SU-DHL-6 (cell line): Measurements from ENCODE around the gene MGAT5B.

Source experiments
- H2AFZ ChIP-seq: fragments of 200-600 bp; sonication (generic); 2 replicates; pipeline ENCODE4 v1.6.1; 2014; ENCODE audit warnings: low read depth, mild to moderate bottlenecking, moderate library complexity, mixed read lengths, antibody characterized with exemption, low read length; ENCODE audit not compliant: severe bottlenecking
- H3F3A ChIP-seq: fragments of 200-600 bp; shearing (Covaris generic); 2 replicates; pipeline ENCODE4 v1.6.0; 2016; ENCODE audit warnings: antibody characterized with exemption, mild to moderate bottlenecking; ENCODE audit not compliant: insufficient read depth
- H3K27ac ChIP-seq: fragments of 200-600 bp; sonication (generic); 2 replicates; pipeline ENCODE4 v1.5.1; 2016; ENCODE audit warnings: low read depth, mild to moderate bottlenecking, low read length, moderate library complexity, mixed read lengths
- H3K27me3 ChIP-seq: fragments of 200-600 bp; sonication (generic), shearing (Covaris generic); 2 replicates; pipeline ENCODE4 v1.6.0; 2014; ENCODE audit warnings: mild to moderate bottlenecking, low read length
- H3K36me3 ChIP-seq: fragments of 200-600 bp; sonication (generic); 2 replicates; pipeline ENCODE4 v1.6.1; 2014; ENCODE audit warnings: mild to moderate bottlenecking, low read length, mixed read lengths
- H3K4me2 ChIP-seq: fragments of 300-600, 200-600 bp; shearing (Covaris generic), sonication (generic); 2 replicates; pipeline ENCODE4 v1.6.0; 2014; ENCODE audit warnings: low read length, low read depth, mild to moderate bottlenecking; ENCODE audit not compliant: poor library complexity, severe bottlenecking
- H3K4me3 ChIP-seq: fragments of 200-600 bp; sonication (generic); 2 replicates; pipeline ENCODE4 v1.5.1; 2014; ENCODE audit warnings: antibody characterized with exemption, low read length, mild to moderate bottlenecking, mixed read lengths; ENCODE audit not compliant: insufficient read depth, poor library complexity, severe bottlenecking
- H3K79me2 ChIP-seq: fragments of 200-600 bp; sonication (generic); 2 replicates; pipeline ENCODE4 v1.6.1; 2014; ENCODE audit warnings: mild to moderate bottlenecking, low read length, moderate library complexity; ENCODE audit not compliant: insufficient read depth
- H3K9ac ChIP-seq: fragments of 200-600 bp; sonication (generic); 2 replicates; pipeline ENCODE4 v1.7.0; 2014; ENCODE audit warnings: mild to moderate bottlenecking, low read length
- H3K9me2 ChIP-seq: fragments of 200-600 bp; sonication (generic); replicated peaks from 2 replicates; pipeline ENCODE4 v1.6.1; 2014; ENCODE audit warnings: low read length; ENCODE audit not compliant: insufficient read depth
- H3K9me3 ChIP-seq: fragments of 200-600 bp; sonication (generic); 2 replicates; pipeline ENCODE4 v1.6.1; 2014; ENCODE audit warnings: low read length, mixed read lengths; ENCODE audit not compliant: insufficient read depth
- H4K20me1 ChIP-seq: fragments of 200-600 bp; sonication (generic); 2 replicates; pipeline ENCODE4 v1.6.1; 2014; ENCODE audit warnings: low read depth, mild to moderate bottlenecking, antibody characterized with exemption, low read length, moderate library complexity, mixed read lengths
- CTCF ChIP-seq: fragments of 200-600 bp; sonication (generic); IDR thresholded peaks from one replicate; pipeline ENCODE4 v1.5.1; 2017; ENCODE audit warnings: antibody characterized with exemption, mild to moderate bottlenecking, low read length, moderate library complexity; ENCODE audit not compliant: insufficient read depth, poor library complexity, severe bottlenecking
- EZH2phosphoT487 ChIP-seq: fragments of 200-600 bp; sonication (generic), shearing (Covaris generic); conservative IDR thresholded peaks from 2 replicates; pipeline ENCODE4 v1.6.1; 2018; ENCODE audit warnings: mild to moderate bottlenecking, antibody characterized with exemption, low read length, moderate library complexity, mixed read lengths

Gene MGAT5B

GRCh38 chr17:76868669-76869495 is 678 bp downstream of the MGAT5B start:
- TF ChIP-seq EZH2phosphoT487 = no peak
- TF ChIP-seq CTCF = no peak
- Histone ChIP-seq H4K20me1 (no peaks in the 10 kb centered on the region), H3K4me2 (peak overlapping the region; percentile 33), H3K9me2 (no peaks in the 10 kb centered on the region), H3K79me2 (no peaks in the 10 kb centered on the region), H3K4me3 (no peak overlapping the region), H3K9ac (no peak overlapping the region), H3K36me3 (no peaks in the 10 kb centered on the region), H3K9me3 (no peaks in the 10 kb centered on the region), H2AFZ (no peak overlapping the region), H3K27ac (no peak overlapping the region), H3K27me3 (no peaks in the 10 kb centered on the region), H3F3A (no peaks in the 10 kb centered on the region)

- Histone ChIP-seq H4K20me1 (no peaks in the 10 kb centered on the region), H3K27ac (no peak overlapping the region), H3K4me2 (no peak overlapping the region), H3K27me3 (no peaks in the 10 kb centered on the region), H3K9me3 (no peaks in the 10 kb centered on the region), H2AFZ (no peak overlapping the region), H3K4me3 (no peak overlapping the region), H3K9me2 (no peaks in the 10 kb centered on the region), H3F3A (no peaks in the 10 kb centered on the region), H3K9ac (no peak overlapping the region), H3K79me2 (no peaks in the 10 kb centered on the region), H3K36me3 (no peaks in the 10 kb centered on the region)
- TF ChIP-seq CTCF (no peak), EZH2phosphoT487 (no peak)
Measured at GRCh38 chr17:76869496-76870376, 1.5 kb downstream of the MGAT5B start.

- no peak overlapping the region for H3K27ac ChIP-seq
- H3K9ac ChIP-seq = no peak overlapping the region
- TF ChIP-seq EZH2phosphoT487 (no peak), CTCF (no peak)
- no peaks in the 10 kb centered on the region for H3F3A ChIP-seq
- no peaks in the 10 kb centered on the region for H3K27me3 ChIP-seq
- no peaks in the 10 kb centered on the region for H3K9me3 ChIP-seq
- H3K36me3 ChIP-seq = no peaks in the 10 kb centered on the region
- H3K9me2 ChIP-seq = no peaks in the 10 kb centered on the region
- no peaks in the 10 kb centered on the region for H3K79me2 ChIP-seq
- no peak overlapping the region for H3K4me3 ChIP-seq
- no peak overlapping the region for H2AFZ ChIP-seq
- no peak overlapping the region for H3K4me2 ChIP-seq
- H4K20me1 ChIP-seq = no peaks in the 10 kb centered on the region
Measured at GRCh38 chr17:76870377-76870714, 2.1 kb downstream of the MGAT5B start.
